ENCODE results near the gene SH2D1A. TPM values are rescaled to one million over a fixed set of nuclear protein-coding genes. Genes with fewer than 3 reads are reported as not detected.

The SH2D1A gene
- total and polyA plus RNA-seq, 2 of the 4 experiments (the other 2 are of a cell fraction), result not detected

GRCh38 chrX:124342174-124342867 is 4.0 kb upstream of the SH2D1A start:
- Histone ChIP-seq H2AK5ac (ENCODE audit: low read depth, low read length) (no peak overlapping the region), H3K27ac (ENCODE audit: insufficient read depth, low read length) (no peak overlapping the region), H2BK5ac (ENCODE audit: low read depth, low read length, poor library complexity, severe bottlenecking) (no peak overlapping the region), H4K8ac (ENCODE audit: low read depth in 2 of 2, low read length in 2 of 2) (no peak overlapping the region), H3K4me3 (ENCODE audit: insufficient read depth, low read depth, low read length) (no peak overlapping the region), H2AK9ac (replicated peaks; ENCODE audit: low read depth, low read length, poor library complexity) (no peak overlapping the region), H2AFZ (replicated peaks; ENCODE audit: low read length, poor library complexity) (no peak overlapping the region), H2BK120ac (ENCODE audit: low read depth, low read length) (no peak overlapping the region), H3K14ac (replicated peaks; ENCODE audit: low read depth, low read length) (no peak overlapping the region), H4K5ac (ENCODE audit: low read depth, low read length) (no peak overlapping the region), H4K91ac (ENCODE audit: insufficient read depth, low read depth, low read length) (no peak overlapping the region), H3K27me3 (ENCODE audit: control insufficient read depth, insufficient read depth, low read length) (no peaks in the 10 kb centered on the region), H3K23ac (ENCODE audit: low read depth, low read length) (no peak overlapping the region), H3K4me2 (ENCODE audit: low read depth, low read length) (no peak overlapping the region), H3K9me1 (ENCODE audit: insufficient read depth, low read length) (no peaks in the 10 kb centered on the region), H2BK20ac (ENCODE audit: low read depth, low read length) (no peak overlapping the region), H4K20me1 (ENCODE audit: insufficient read depth, low read length) (no peaks in the 10 kb centered on the region), H3K79me1 (ENCODE audit: low read depth in 1 of 2, low read length in 2 of 2) (no peaks in the 10 kb centered on the region), H3K9me3 (ENCODE audit: control insufficient read depth, insufficient read depth, low read length) (no peaks in the 10 kb centered on the region), H3K56ac (ENCODE audit: extremely low read depth, insufficient read depth, low read length) (no peak overlapping the region), H3K4ac (ENCODE audit: low read depth, low read length) (no peak overlapping the region), H3K18ac (ENCODE audit: low read depth, low read length) (no peak overlapping the region), H3K36me3 (ENCODE audit: control insufficient read depth, insufficient read depth, low read length) (no peaks in the 10 kb centered on the region), H2BK15ac (ENCODE audit: low read depth, low read length) (no peak overlapping the region), H3K4me1 (ENCODE audit: control insufficient read depth, insufficient read depth, low read length) (no peaks in the 10 kb centered on the region), H3K9ac (ENCODE audit: low read depth, low read length) (no peak overlapping the region)
- no peak for TF ChIP-seq MXI1 (IDR thresholded peaks at IDR 0.05; ENCODE audit: borderline replicate concordance, low read depth, low read length)
- dilution Hi-C loops (cut with HindIII; ENCODE audit: low sequenced_read_pairs, unreplicated experiment), result no loop called here
- intact Hi-C loops (cut with micrococcal nuclease), result no loop called here
- DNase-seq (no peak), ATAC-seq (ENCODE audit: low read depth) (no peak)
- CTCF ChIA-PET, result no interaction called here
- no TSS peak for BruUV-seq (replicated peaks)
- WGBS, 2 experiments (ENCODE audit: extremely low coverage in 2 of 2, insufficient read length in 1 of 2), result 67% methylated on average over 1 of the region's 7 CpGs; no CpG with 5 or more reads in 1 of the 2 experiments
- in situ Hi-C loops (cut with MboI; ENCODE audit: low sequenced_read_pairs), result no loop called here
- POLR2A ChIA-PET (ENCODE audit: unreplicated experiment), result no interaction called here
